Smooth muscle cell (in vitro differentiated cells): ENCODE data around the gene GABRG3. TPM values are rescaled to one million over a fixed set of nuclear protein-coding genes. Genes with fewer than 3 reads are reported as not detected.

Experiments
- DNase-seq: peaks from one replicate; lab custom pipeline; 2025; ENCODE audit not compliant: unreplicated experiment; lab: John Stamatoyannopoulos, UW
- H2AFZ ChIP-seq: fragments of 200-600 bp; sonication (generic); 2 replicates; pipeline ENCODE4 v1.6.0; 2016; ENCODE audit warnings: antibody characterized with exemption, low read depth, mild to moderate bottlenecking
- H3F3A ChIP-seq: fragments of 200-600 bp; sonication (generic); 2 replicates; pipeline ENCODE4 v1.6.0; 2017; ENCODE audit warnings: antibody characterized with exemption, low read depth
- H3K27ac ChIP-seq: fragments of 200-600 bp; sonication (generic); 2 replicates; pipeline ENCODE4 v1.5.1; 2016; ENCODE audit warnings: low read depth, mild to moderate bottlenecking
- H3K27me3 ChIP-seq: fragments of 200-600 bp; sonication (generic); 2 replicates; pipeline ENCODE4 v1.6.1; 2016; ENCODE audit warnings: low read depth, mild to moderate bottlenecking
- H3K36me3 ChIP-seq: fragments of 200-600 bp; sonication (generic); 2 replicates; pipeline ENCODE4 v1.5.1; 2016; ENCODE audit warnings: low read depth
- H3K4me1 ChIP-seq: fragments of 200-600 bp; sonication (generic); 2 replicates; pipeline ENCODE4 v1.5.1; 2016; ENCODE audit warnings: low read depth
- H3K4me2 ChIP-seq: fragments of 200-600 bp; sonication (generic); 2 replicates; pipeline ENCODE4 v1.6.0; 2016; ENCODE audit warnings: mild to moderate bottlenecking
- H3K4me3 ChIP-seq: fragments of 200-600 bp; sonication (generic); 2 replicates; pipeline ENCODE4 v1.5.1; 2016; ENCODE audit warnings: mild to moderate bottlenecking
- H3K79me2 ChIP-seq: fragments of 200-600 bp; sonication (generic); 2 replicates; pipeline ENCODE4 v1.6.0; 2016; ENCODE audit warnings: low read depth, mild to moderate bottlenecking
- H3K9ac ChIP-seq: fragments of 200-600 bp; sonication (generic); 2 replicates; pipeline ENCODE4 v1.6.0; 2016; ENCODE audit warnings: low read depth
- H3K9me3 ChIP-seq: fragments of 200-600 bp; sonication (generic); replicated peaks from 2 replicates; pipeline ENCODE4 v1.5.1; 2016; ENCODE audit warnings: low read depth
- H4K20me1 ChIP-seq: fragments of 200-600 bp; sonication (generic); 2 replicates; pipeline ENCODE4 v1.6.0; 2016; ENCODE audit warnings: low read depth
- CTCF ChIP-seq: fragments of 200-600 bp; sonication (generic); IDR thresholded peaks from 2 replicates; pipeline ENCODE4 v1.5.1; 2017; ENCODE audit warnings: borderline replicate concordance, mild to moderate bottlenecking, antibody characterized with exemption; ENCODE audit not compliant: insufficient read depth, poor library complexity, severe bottlenecking
- WGBS: methylation state at CpG from one replicate; pipeline ENCODE4 v1.1.7; 2016; ENCODE audit warnings: low lambda C conversion rate; 5-methylcytosine and 5-hydroxymethylcytosine counted together
- polyA plus RNA-seq: library from polyadenylated mRNA; unstranded; fragments of >200 nt; fragmentation: Nextera tagmentation; extraction: Ambion mirVana; gene quantifications from 2 replicates; pipeline ENCODE4 v1.2.1, GENCODE V29; 2016
- total RNA-seq: library from RNA; depleted of rRNA; stranded (reverse); fragments of >200 nt; gene quantifications from 2 replicates; pipeline ENCODE4 v1.2.3, GENCODE V29; 2014

GABRG3 gene
- total and polyA plus RNA-seq, 2 experiments from 2014 or later = under 0.01 TPM; not detected in 1

GRCh38 chr15:27506752-27507151, 535.8 kb downstream of the GABRG3 start:
- no peaks in the 10 kb centered on the region for H3F3A ChIP-seq
- H3K27ac ChIP-seq = no peak overlapping the region
- no peaks in the 10 kb centered on the region for H3K4me1 ChIP-seq
- no peak overlapping the region for H2AFZ ChIP-seq
- no peak for DNase-seq
- H3K79me2 ChIP-seq = no peaks in the 10 kb centered on the region
- peaks cover 5% of the 10 kb centered on the region for H3K9me3 ChIP-seq
- no peaks in the 10 kb centered on the region for H3K36me3 ChIP-seq
- H3K4me3 ChIP-seq = no peak overlapping the region
- H3K9ac ChIP-seq = no peak overlapping the region
- no peak overlapping the region for H3K4me2 ChIP-seq
- H4K20me1 ChIP-seq = no peaks in the 10 kb centered on the region
- H3K27me3 ChIP-seq = no peaks in the 10 kb centered on the region
- no peak for TF ChIP-seq CTCF

GRCh38 chr15:27509014-27509413, 538.0 kb downstream of the GABRG3 start:
- Histone ChIP-seq H2AFZ (no peak overlapping the region), H3K27me3 (no peaks in the 10 kb centered on the region), H4K20me1 (no peaks in the 10 kb centered on the region), H3K36me3 (no peaks in the 10 kb centered on the region), H3K4me2 (no peak overlapping the region), H3K9me3 (peaks cover 5% of the 10 kb centered on the region), H3F3A (no peaks in the 10 kb centered on the region), H3K4me1 (no peaks in the 10 kb centered on the region), H3K4me3 (no peak overlapping the region), H3K27ac (no peak overlapping the region), H3K9ac (no peak overlapping the region), H3K79me2 (no peaks in the 10 kb centered on the region)
- DNase-seq = no peak
- 97% methylated on average over 1 of the region's 1 CpG for WGBS
- TF ChIP-seq CTCF = no peak

- TF ChIP-seq CTCF = no peak
- no peaks in the 10 kb centered on the region for H3K27me3 ChIP-seq
- H3K4me3 ChIP-seq = no peak overlapping the region
- no peaks in the 10 kb centered on the region for H3K4me1 ChIP-seq
- H3K79me2 ChIP-seq = no peaks in the 10 kb centered on the region
- H4K20me1 ChIP-seq = no peaks in the 10 kb centered on the region
- no peaks in the 10 kb centered on the region for H3F3A ChIP-seq
- peaks cover 5% of the 10 kb centered on the region for H3K9me3 ChIP-seq
- H2AFZ ChIP-seq = no peak overlapping the region
- DNase-seq = no peak
- H3K9ac ChIP-seq = no peak overlapping the region
- no peak overlapping the region for H3K27ac ChIP-seq
- no peak overlapping the region for H3K4me2 ChIP-seq
- H3K36me3 ChIP-seq = no peaks in the 10 kb centered on the region
- WGBS = 80% methylated on average over 4 of the region's 4 CpGs
Observed at GRCh38 chr15:27512281-27513001, 541.5 kb downstream of the GABRG3 start.

- Histone ChIP-seq H4K20me1 (no peaks in the 10 kb centered on the region), H3F3A (no peaks in the 10 kb centered on the region), H2AFZ (no peak overlapping the region), H3K4me3 (no peak overlapping the region), H3K36me3 (no peaks in the 10 kb centered on the region), H3K27ac (no peak overlapping the region), H3K9me3 (no peaks in the 10 kb centered on the region), H3K4me2 (no peak overlapping the region), H3K27me3 (no peaks in the 10 kb centered on the region), H3K4me1 (no peaks in the 10 kb centered on the region), H3K9ac (no peak overlapping the region), H3K79me2 (no peaks in the 10 kb centered on the region)
- TF ChIP-seq CTCF = no peak
- 75% methylated on average over 3 of the region's 3 CpGs for WGBS
- no peak for DNase-seq
Observed at GRCh38 chr15:27514526-27514925, 543.5 kb downstream of the GABRG3 start.
